Umbilical cord (tissue), 1 donor: Measurements from ENCODE around the gene ZFAND6. TPM values are rescaled to one million over a fixed set of nuclear protein-coding genes. Genes with fewer than 3 reads are reported as not detected.

Experiments
- total RNA-seq: library from RNA; depleted of rRNA; stranded (reverse); fragments of >200 nt; gene quantifications from one replicate; pipeline ENCODE4 v1.2.3, GENCODE V29; 2014; ENCODE audit warnings: low replicate concordance; ENCODE audit not compliant: insufficient read depth

ZFAND6 gene
- total RNA-seq, 1 donor from 2014 or later: 180 TPM

Other genes with a start within 250 kb of the ZFAND6 start
- 15.4 TPM for gene MTHFS, start 162.7 kb upstream of the ZFAND6 start, total RNA-seq
- 5.1 TPM for gene BCL2A1, start 88.5 kb upstream of the ZFAND6 start, total RNA-seq
- 19.3 TPM for gene FAH, start 93.3 kb downstream of the ZFAND6 start, total RNA-seq
- gene CTXND1, start 192.5 kb downstream of the ZFAND6 start, total RNA-seq: 1.7 TPM